CD4-positive, alpha-beta T cell treated with Interleukin-15 for 4 hours (primary cell): Measurements from ENCODE around the gene ATG16L1.
"Not testable (repeated sequence)": the region's sequence is repeated elsewhere in the genome, so short reads cannot be mapped to it uniquely, and the experiment has no call there.

ENCODE experiments used
- DNase-seq: peaks from one replicate; pipeline ENCODE4 v3.0.0-alpha.2; 2020; ENCODE audit warnings: low spot score

The ATG16L1 gene

GRCh38 chr2:233331536-233331935 lies 80.1 kb downstream of the ATG16L1 start:
- peak; percentile 84 for DNase-seq

- DNase-seq, result no peak
Observed at GRCh38 chr2:233332125-233332524, 80.7 kb downstream of the ATG16L1 start.

DNA sequence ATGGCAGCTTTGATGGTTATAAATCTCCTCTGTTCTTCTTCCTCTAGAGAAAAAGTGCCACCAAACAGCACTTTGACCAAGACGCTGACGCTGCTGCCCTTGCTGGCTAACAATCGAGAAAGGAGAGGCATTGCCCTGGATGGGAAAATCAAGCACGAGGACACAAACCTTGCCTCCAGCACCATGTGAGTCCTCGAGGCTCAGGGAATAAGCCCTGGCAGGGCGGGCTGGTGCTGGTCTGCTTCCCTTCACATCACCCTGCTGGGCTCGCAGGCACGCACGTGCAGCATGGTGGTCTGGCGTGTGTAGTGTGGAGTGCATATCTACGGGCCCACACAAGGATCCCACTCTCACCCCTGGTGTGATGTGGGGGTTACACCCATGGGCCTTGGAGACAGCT lies 83.4 kb downstream of the ATG16L1 start:
- DNase-seq, result no peak

- DNase-seq, result not testable (repeated sequence)
Observed at GRCh38 chr2:233336091-233336490, 84.6 kb downstream of the ATG16L1 start.

- no peak for DNase-seq
Observed at GRCh38 chr2:233336541-233336940, 85.1 kb downstream of the ATG16L1 start.

DNA sequence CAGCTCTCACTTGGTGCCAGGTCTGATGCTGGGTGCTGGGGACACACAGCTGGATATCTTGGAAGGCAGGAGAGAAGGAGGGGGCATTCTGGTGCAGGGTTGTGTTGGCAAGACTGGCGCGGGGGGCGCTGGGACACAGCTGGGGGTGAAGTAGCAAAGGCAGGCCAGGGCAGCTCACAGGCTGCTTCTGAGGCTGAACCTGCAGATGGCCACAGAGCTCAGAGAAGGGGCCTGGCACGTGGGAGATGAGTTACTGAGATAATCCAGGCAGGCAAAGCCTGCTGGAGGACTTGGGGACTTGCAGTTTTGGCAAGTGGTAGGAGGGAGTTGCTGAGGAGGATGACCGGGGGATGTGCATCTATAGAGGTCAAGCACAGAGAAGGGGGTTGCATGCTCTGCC lies 86.6 kb downstream of the ATG16L1 start:
- no peak for DNase-seq

- DNase-seq, result no peak
Observed at GRCh38 chr2:233338812-233339368, 87.4 kb downstream of the ATG16L1 start.

DNA sequence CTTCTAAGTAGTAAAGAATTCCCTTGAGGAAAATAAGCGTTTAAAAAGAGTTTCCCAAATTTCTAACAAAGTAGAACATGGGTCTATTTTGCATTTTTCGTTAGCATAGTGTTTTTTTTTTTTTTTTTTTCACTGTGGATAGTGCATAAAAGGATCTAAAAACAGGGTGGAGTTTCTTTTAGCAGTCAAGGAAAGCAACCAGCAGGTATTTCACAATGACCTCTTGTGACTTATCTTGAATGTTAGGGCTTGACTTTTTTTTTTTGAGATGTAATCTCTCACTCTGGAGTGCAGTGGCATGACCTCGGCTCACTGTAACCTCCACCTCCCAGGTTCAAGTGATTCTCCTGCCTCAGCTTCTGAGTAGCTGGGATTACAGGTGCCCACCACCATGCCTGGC lies 88.0 kb downstream of the ATG16L1 start:
- DNase-seq, result no peak

GRCh38 chr2:233341296-233341695 lies 89.8 kb downstream of the ATG16L1 start:
- DNase-seq, result no peak

- DNase-seq, result no peak
Observed at GRCh38 chr2:233342301-233342700, 90.8 kb downstream of the ATG16L1 start.

DNA sequence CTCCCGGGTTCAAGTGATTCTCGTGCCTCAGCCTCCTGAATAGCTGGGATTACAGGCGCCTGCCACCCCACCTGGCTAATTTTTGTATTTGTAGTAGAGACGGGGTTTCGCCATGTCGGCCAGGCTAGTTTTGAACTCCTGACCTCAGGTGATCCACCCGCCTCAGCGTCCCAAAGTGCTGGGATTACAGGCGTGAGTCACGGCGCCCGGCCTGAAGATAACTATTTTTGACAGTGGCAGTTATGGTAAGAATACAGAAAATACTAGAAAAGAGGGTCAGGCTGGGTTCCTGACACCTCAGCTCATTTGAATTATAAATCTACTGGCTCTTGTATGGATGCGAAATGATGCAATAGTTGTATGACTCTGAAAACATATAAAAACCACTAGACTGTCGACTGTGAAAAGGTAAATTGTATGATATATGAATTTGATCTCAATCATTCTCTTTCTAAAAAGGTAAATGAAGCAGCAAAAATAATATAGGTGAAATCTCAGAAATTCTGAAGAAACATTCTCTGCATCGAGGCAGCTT lies 91.8 kb downstream of the ATG16L1 start:
- no peak for DNase-seq
